SK-N-MC (cell line): ENCODE results near the gene YPEL2.

Source experiments
- DNase-seq: peaks from one replicate; pipeline ENCODE4 v3.0.0-alpha.2; 2011; ENCODE audit warnings: low read depth, low spot score
- H3K27ac ChIP-seq: fragments of 200-600 bp; sonication (generic); 2 replicates; pipeline ENCODE4 v1.5.1; 2016; ENCODE audit warnings: mixed run types
- H3K36me3 ChIP-seq: fragments of 200-600 bp; sonication (generic); 2 replicates; pipeline ENCODE4 v1.6.1; 2017; ENCODE audit warnings: antibody characterized with exemption, low read length, mixed read lengths; ENCODE audit not compliant: insufficient read depth
- H3K4me3 ChIP-seq: fragments of 200-600 bp; sonication (generic); 2 replicates; pipeline ENCODE4 v1.5.1; 2016
- H3K9ac ChIP-seq: fragments of 200-600 bp; sonication (generic); 2 replicates; pipeline ENCODE4 v1.8.0; 2017; ENCODE audit warnings: mixed run types, mixed read lengths; ENCODE audit not compliant: insufficient read length
- H3K9me3 ChIP-seq: fragments of 200-600 bp; sonication (generic); 2 replicates; pipeline ENCODE4 v1.6.1; 2017; ENCODE audit warnings: low read depth, mild to moderate bottlenecking, antibody characterized with exemption, low read length, moderate library complexity, mixed read lengths
- EZH2 ChIP-seq: fragments of 200-600 bp; sonication (generic); IDR thresholded peaks from one replicate; pipeline ENCODE4 v1.6.1; 2017; ENCODE audit warnings: antibody characterized with exemption
- FOXP2 ChIP-seq: optimal IDR thresholded peaks from 2 replicates; pipeline ENCODE3; 2011; ENCODE audit warnings: mild to moderate bottlenecking, moderate library complexity; ENCODE audit not compliant: insufficient read depth; ENCODE audit errors: extremely low read length, control extremely low read depth
- POLR2AphosphoS5 ChIP-seq: IDR thresholded peaks from 2 replicates; pipeline ENCODE4 v1.6.1; 2012; ENCODE audit warnings: mild to moderate bottlenecking, low read depth, low read length, borderline replicate concordance

The YPEL2 gene

DNA sequence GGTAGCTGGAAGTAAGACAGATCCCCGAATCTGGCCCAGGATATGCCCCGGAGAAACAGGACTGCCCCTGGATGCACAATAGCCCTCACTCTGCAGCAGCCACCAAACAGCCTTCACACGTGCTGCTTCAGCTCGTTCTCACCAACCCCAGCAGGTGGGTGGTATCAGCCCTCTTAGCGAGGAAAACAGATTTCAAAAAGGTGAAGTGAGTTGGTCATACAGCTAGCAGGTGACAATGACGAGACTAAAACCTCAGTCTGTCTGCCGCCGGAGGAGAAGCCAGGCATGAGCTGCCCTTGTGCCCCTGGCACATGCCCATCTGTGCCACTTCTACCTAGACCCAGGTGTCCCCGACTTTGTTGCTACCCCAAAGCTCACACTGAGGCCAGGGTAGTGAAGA lies 92.4 kb downstream of the YPEL2 start:
- H3K36me3 ChIP-seq, result no peaks in the 10 kb centered on the region
- DNase-seq, result no peak
- TF ChIP-seq POLR2AphosphoS5 (no peak), EZH2 (no peak), FOXP2 (no peak)
- no peak overlapping the region for H3K27ac ChIP-seq
- no peaks in the 10 kb centered on the region for H3K9me3 ChIP-seq
- no peak overlapping the region for H3K4me3 ChIP-seq
- no peak overlapping the region for H3K9ac ChIP-seq

- H3K9ac ChIP-seq, result no peak overlapping the region
- TF ChIP-seq FOXP2 (no peak), POLR2AphosphoS5 (no peak), EZH2 (no peak)
- no peak overlapping the region for H3K27ac ChIP-seq
These were observed 92.9 kb downstream of the YPEL2 start for GRCh38 chr17:59424331-59424730.

DNA sequence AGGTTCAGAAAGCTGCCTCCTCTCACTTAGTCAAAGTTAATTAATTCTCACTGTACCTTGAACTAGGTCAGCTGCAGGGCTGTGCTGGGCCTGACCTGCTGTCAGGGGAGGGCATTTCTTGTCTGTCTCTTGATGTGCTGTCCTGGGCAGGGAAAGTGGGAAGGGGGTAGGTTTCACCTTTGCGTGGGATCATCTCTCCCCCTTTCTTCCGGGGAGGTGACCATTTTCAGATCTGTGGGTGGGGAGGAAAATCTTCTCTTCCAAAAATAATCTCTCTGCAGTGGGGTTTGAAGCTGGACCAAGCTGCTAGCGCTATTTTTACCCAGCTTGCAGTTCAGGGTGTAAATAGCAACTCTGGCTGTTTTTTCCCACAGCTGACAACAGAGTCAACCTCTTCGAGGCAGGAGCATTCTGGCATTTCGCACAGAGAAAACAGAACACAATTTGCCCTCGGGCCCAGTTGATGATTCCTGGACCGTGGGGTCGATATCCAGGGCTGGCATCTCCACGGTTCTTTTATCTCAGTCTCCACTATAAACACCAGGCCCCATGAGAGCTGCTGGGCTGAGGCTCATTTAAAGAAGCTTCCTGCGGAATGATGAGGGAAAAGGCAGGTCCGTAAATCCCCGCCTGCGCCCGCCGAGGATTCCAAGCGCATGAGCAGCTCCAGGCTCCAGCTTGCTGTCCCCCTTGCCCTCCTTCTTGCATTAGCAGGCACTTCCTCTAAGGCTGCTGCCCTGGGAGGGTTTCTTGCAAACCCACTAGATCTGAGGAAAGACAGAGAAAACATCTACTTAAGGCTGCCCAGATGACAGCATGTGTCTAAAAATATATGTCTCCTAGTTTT lies 93.9 kb downstream of the YPEL2 start:
- TF ChIP-seq FOXP2, result no peak
- TF ChIP-seq POLR2AphosphoS5, result no peak
- TF ChIP-seq EZH2, result no peak
- no peak for DNase-seq
- Histone ChIP-seq H3K9ac (no peak overlapping the region), H3K27ac (no peak overlapping the region), H3K36me3 (no peaks in the 10 kb centered on the region), H3K4me3 (no peak overlapping the region), H3K9me3 (no peaks in the 10 kb centered on the region)

More at GRCh38 chr17:59424331-59424730, 92.9 kb downstream of the YPEL2 start:
- Histone ChIP-seq H3K36me3 (no peaks in the 10 kb centered on the region), H3K4me3 (no peak overlapping the region), H3K9me3 (no peaks in the 10 kb centered on the region)
- DNase-seq, result no peak

DNA sequence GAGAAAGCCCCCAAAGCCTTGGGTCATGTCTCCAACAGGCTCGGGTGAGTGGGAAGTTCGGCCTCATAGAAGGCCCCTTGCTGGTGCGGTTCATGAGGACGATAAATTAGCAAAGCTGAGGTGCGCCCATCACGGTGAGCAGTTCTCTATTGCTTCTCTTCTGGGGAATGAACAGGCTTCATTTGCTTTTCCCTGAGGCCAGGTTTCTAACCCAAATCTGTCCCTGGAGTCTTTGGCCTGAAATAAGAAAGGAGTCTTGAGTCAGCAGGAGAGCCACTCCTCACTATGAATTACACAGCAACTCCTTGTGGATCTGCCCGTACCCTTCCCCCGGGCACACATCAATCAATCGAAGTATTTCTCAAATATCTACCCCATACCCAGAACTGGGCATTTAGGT lies 94.6 kb downstream of the YPEL2 start:
- no peak overlapping the region for H3K9ac ChIP-seq
- DNase-seq, result no peak
- no peaks in the 10 kb centered on the region for H3K36me3 ChIP-seq
- H3K27ac ChIP-seq, result no peak overlapping the region
- no peaks in the 10 kb centered on the region for H3K9me3 ChIP-seq
- TF ChIP-seq EZH2 (no peak), POLR2AphosphoS5 (no peak), FOXP2 (no peak)
- no peak overlapping the region for H3K4me3 ChIP-seq

GRCh38 chr17:59427425-59427921 lies 96.0 kb downstream of the YPEL2 start:
- Histone ChIP-seq H3K36me3 (no peaks in the 10 kb centered on the region), H3K9ac (no peak overlapping the region), H3K4me3 (no peak overlapping the region), H3K9me3 (no peaks in the 10 kb centered on the region), H3K27ac (no peak overlapping the region)
- DNase-seq, result no peak
- TF ChIP-seq FOXP2, result no peak

DNA sequence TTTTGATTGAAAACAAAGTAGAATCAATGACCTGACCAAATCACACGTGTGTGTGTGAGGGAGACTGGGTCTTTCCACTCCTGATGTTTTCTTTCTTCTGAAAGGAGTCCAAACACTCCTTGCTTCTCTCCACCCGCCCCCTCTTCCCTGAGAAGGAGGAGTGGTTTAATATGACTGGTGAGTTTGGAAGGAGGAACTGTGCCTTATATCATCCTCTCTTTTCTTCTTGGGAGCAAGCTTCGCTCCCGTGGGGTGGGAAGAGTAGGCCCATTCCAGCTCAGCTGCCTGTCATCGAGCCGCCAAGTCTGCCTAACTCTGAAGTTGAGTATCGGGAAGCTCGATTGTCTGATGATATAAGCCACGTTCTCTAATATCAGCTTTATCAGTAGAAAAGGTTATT lies 96.5 kb downstream of the YPEL2 start:
- Histone ChIP-seq H3K9ac (no peak overlapping the region), H3K27ac (no peak overlapping the region), H3K4me3 (no peak overlapping the region), H3K9me3 (no peaks in the 10 kb centered on the region), H3K36me3 (no peaks in the 10 kb centered on the region)
- TF ChIP-seq POLR2AphosphoS5, result no peak
- no peak for TF ChIP-seq EZH2
- no peak for TF ChIP-seq FOXP2
- no peak for DNase-seq

DNA sequence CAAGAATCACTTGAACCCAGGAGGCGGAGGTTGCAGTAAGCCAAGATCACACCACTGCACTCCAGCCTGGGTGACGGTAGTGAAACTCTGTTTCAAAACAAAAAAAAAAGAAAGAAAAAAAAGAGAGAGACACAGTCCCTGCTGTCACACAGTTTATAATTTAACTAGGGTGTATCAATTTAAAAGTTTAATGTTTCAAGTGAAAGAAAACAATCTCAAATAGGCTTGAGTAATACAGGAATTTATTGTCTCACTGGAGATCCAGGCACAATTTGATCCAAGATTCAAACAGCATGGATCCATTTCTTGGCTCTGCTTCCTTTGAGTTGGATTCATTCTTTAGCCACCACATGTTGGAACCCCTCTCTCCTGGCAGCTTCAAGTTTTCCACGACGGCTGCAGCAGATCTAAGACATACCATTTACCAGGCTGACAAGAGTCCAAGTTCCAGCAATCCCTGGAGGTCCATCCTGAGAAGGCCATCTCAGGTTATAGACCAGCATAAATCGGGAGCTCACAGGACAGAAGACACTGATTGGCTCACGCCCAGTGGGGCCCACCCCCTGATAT lies 97.5 kb downstream of the YPEL2 start:
- H3K36me3 ChIP-seq, result no peaks in the 10 kb centered on the region
- no peak overlapping the region for H3K4me3 ChIP-seq
- no peak for TF ChIP-seq FOXP2
- TF ChIP-seq POLR2AphosphoS5, result no peak
- no peak overlapping the region for H3K9ac ChIP-seq
- H3K27ac ChIP-seq, result no peak overlapping the region
- DNase-seq, result no peak
- H3K9me3 ChIP-seq, result no peaks in the 10 kb centered on the region

- H3K9ac ChIP-seq, result no peak overlapping the region
- no peaks in the 10 kb centered on the region for H3K9me3 ChIP-seq
- DNase-seq, result no peak
- no peak overlapping the region for H3K4me3 ChIP-seq
- no peak overlapping the region for H3K27ac ChIP-seq
- H3K36me3 ChIP-seq, result no peaks in the 10 kb centered on the region
- TF ChIP-seq POLR2AphosphoS5, result no peak
These were observed 100.1 kb downstream of the YPEL2 start for GRCh38 chr17:59431601-59432000.
